NCI-H2107 treated with DMSO at 0.1 percent for 48 hours (cell line): ENCODE data around the gene WDR35.
A peak's percentile ranks its signal among the peaks of the same experiment; 100 is the strongest.

Experiments
- DNase-seq: peaks from one replicate; lab custom pipeline; 2025; ENCODE audit not compliant: unreplicated experiment; lab: John Stamatoyannopoulos, UW

Gene WDR35

DNA sequence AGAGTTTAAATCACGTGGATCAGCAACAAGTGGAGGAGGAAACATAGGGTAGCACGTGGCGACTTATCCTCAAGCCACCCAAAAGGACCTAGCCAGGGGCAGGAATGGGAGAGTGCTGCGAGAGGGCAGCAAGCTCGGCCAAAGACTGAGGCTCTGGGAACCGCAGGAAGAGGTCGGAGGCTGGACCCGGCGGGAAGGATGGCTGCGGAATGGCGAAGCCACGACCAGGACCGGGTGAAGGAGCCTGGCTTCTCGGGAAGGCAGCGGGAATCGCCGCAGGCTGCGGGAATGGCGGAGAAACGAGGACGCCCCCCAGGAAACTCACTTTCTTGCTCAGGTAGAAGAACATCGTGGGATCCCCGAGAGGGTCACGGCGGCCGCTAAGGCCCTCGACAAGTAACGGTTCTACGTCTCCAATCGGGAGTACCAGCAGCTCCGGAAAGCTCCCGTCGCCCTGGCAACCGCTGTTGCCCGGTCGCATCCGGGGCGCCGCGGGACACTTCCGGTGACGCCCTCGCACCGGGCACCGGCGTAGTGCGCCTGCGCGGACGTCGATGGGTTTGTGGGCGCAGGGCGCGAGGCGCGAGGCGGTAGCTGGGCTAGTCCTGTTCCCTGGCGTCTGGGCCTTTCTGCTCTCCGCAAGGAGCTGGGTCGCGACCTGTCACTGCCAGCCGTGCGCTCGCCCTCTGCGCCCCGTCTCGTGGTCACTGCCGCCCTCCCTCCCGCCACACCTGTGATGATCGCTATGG, at the start of gene WDR35:
WDR35 (minus strand) TSS at position 439 of the 749 bp plus-strand sequence; CDS start at position 349, 90 bp downstream.
- DNase-seq: peak; percentile 59

DNA sequence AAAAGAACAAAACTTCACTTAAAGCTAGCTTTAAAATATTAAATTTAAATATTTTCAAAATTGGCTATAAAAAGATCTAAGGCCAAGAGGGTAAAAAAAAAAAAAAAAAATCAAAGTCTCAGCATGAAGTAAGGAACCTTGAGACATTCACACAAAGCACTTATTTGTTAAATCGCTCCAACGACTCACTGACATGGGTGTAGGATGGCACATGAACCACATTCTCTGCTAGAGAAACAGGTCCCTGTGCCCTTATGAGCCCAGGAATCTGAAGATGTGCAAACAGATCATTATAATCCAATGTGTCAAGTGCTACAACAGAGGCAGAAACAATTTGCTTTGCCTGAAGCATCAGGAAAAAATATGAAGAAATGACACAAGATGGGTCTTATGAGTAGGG, 47.8 kb upstream of the WDR35 start:
- no peak for DNase-seq

DNA sequence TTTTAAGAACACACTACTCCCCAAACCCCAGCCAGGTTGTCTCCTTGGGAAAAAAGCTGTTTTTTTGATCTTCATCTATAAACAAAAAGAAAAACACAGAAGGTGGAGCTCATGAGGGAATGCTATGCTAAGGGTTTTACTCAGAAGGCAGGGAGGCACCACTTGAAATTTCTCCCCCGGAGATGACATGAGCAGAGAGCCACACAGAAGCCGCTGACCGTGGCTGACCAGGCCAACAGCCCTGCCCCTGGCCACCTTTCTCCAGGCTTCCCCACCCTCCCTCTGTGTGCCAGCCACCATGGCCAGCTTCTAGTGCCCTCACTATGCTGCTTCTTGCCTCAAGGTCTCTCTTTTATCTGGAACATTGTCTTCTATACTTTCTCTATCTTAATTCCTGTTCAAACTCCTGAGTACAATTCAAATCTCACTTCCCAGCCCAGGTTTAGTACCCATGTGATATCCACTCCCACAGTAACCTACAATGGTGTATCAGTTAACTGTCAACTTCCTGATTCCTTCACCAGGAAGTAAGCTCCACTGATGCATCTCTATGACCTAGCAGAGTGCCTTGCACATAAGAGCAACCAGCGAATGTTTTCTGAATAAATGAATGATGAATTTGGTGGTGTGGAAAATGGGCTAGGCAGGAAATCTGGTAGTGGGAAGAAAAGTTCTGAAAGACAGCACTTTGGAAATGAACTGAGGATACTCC, 46.2 kb upstream of the WDR35 start:
- DNase-seq: no peak

DNA sequence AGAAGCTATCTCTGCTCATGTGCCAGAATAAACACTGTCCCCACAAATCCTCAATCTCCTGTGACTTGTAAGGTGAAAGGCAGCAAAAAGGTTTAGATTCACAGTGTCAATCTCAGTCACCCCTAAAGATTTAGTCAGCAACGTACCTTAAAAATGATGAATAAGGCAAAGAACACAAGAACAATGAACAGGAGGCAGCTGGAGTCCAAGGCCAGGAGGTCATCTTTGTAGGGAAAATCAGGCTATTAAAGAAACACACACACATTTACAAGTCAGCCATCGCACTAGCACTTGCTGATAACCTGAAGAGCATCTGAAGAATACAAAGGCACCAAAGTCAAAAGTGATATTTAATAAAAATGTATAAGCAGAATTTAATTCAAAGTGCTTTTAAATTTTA, 44.9 kb upstream of the WDR35 start:
- no peak for DNase-seq

DNA sequence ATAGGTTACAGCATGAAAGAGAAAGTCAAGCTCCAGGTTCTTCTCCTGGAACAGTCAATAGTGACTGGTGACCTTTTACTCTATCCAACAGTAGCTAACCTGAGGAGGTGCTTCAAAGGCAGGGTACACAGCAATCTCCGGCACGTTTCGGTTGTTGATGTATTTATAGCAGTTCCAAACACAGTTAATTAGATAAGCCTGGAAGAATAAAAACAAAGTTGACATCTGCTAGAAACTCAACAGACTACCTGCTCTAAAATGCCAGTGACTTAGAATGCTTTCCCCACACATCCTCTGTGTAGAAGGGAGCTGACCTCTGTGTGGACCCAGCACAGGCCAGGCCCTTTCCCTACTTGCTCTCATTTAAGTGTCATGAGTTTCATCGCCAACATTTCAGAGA, 44.3 kb upstream of the WDR35 start:
- no peak for DNase-seq

DNA sequence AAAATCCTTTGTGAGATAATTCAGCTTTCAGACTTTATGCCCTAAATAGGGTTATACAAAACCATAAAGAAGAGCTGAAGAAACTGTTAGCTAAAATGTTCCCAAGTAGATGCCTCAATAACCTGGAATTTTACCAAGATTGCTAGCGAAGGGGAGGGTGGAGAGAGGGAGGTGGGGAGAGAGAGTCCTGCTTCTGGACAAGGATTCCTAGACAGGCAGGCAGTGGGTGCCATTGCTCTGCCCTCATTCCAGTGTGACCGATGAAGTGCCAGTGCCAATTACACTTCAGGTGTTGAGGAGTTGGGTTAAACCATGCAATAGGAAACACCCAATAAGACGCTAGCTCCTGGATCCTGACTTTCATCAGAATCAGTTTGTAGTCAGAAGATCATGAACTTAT, 43.4 kb upstream of the WDR35 start:
- no peak for DNase-seq

DNA sequence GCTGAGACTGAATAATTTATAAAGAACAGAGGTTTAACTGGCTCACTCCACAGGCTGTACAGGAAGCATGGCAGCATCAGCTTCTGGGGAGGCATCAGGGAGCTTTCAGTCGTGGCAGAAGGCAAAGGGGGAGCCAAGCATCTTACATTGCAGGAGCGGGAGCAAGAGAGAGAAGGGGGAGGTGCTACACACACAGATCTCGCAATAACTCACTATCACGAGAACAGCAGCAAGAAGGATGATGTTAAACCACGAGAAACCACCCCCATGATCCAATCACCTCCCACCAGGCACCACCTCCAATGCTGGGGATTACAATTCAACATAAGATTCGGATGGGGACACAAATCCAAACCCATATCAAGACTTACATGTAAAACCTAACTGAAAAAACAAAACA, 40.3 kb upstream of the WDR35 start:
- DNase-seq: no peak

DNA sequence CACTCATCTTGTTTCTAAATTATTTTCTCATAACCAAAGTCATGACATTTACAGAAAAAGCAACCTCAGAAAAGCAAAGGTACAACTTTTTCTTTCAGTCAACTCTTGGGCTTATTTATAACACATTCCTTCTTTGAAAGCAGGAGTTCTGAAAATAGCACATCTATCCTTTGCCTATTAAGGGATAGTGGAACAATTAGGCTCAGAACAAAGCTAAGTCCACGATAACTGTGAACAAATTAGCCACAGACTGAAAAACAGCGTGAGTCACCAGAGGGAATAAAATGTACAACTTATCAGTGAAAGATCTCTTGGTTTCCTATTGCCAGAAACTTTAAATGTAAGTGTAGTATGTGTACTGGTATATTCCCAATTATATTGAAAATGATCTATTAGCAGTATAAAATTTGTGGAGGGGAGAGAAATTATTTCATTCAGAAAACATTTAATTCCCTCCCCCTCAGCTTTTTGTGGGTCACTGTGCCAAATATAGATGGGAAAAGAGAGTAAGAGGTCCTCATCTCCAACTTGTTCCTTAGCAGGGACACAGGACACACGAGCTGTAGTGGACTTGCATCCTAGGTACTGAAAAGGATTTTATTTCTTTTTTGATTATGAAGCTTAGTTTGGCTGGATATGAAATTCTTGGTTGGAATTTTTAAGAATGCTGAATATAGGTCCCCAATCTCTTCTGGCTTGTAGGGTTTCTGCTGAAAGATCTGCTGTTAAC, 38.0 kb upstream of the WDR35 start:
- no peak for DNase-seq

DNA sequence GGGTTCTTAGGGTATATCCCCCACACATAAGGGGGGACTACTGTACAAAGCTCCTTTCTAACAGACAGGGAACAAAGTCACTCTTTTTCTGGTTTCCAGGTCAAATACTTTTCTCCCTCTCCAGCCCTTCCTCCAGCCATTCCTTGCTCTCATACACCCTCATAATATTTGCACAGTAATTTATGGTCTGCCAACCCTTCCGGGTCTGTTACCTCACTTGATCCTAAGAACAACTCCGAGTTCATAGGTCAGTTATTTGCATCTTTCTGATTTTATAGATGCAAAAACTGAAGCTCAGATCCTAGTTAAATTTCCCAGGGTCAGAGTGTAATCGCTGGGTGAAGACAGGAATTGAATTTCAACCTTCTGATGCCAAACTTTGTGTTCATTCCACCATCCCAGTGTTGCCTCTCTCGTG, 37.4 kb upstream of the WDR35 start:
- no peak for DNase-seq

DNA sequence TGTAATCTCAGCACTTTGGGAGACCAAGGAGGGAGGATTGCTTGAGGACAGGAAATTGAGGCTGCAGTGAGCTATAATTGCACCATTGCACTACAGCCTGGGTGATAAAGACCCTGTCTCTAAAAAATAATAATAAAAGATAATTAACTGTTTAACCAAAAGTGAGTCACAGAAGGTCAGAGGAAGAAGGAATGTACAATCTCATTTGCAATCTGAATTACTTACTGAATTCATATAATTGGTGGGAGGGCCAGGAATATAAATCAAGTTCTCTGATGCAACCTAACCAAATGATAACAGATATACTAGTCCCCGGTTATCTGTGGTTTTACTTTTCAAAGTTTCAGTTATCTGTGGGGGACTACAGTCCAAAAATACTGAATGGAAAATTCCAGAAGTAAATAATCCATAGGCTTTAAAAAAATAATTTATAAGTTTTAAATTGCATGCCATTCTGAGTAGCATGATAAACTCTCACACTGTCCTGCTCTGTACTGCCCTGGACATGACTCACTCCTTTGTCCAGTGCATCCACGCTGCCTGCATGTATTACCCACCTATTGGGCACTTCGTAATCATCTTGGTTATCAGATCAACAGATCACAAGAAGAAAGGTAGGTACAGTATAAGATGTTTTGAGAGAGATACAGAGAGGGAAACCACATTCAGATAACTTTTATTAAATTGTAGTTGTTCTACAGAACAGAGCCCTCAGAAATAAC, 35.3 kb upstream of the WDR35 start:
- DNase-seq: no peak

DNA sequence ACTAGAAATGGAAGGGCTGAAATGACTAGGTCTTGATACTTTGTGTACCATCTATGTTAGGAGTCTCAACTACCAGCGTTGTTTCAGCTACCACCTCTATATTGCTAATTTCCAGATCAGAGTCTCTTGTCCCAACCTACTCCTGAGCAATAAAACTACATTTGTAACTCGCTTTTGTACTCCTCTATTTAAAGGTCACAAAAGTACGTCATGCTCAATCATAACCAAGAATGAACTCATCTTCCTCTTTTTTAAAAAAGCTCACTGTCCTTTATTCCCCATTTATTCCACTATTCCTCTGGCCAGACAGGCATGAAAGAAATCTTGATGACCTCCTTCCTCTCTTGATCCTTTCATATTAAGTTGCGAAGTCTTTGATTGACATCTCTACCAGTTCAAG, 33.8 kb upstream of the WDR35 start:
- no peak for DNase-seq

DNA sequence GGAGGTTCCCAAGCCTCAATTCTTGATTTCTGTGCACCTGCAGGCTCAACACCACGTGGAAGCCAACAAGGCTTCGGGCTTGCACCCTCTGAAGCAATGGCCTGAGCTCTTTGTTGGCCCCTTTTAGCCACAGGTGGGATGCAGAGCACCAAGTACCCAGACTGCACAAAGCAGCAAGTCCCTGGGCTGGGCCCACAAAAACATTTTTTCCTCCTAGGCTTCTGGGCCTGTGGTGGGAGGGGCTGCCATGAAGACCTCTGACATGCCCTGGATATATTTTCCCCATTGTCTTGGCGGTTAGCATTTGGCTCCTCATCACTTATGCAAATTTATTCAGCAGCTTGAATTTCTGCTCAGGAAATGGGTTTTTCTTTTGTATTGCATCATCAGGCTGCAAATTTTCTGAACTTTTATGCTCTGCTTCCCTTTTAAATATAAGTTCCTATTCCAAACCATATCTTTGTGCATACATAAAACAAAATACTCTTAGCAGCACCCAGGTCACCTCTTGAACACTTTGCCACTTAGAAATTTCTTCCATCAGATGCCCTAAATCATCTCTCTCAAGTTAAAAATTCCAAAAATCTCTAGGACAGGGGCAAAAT, 31.6 kb upstream of the WDR35 start:
- no peak for DNase-seq

DNA sequence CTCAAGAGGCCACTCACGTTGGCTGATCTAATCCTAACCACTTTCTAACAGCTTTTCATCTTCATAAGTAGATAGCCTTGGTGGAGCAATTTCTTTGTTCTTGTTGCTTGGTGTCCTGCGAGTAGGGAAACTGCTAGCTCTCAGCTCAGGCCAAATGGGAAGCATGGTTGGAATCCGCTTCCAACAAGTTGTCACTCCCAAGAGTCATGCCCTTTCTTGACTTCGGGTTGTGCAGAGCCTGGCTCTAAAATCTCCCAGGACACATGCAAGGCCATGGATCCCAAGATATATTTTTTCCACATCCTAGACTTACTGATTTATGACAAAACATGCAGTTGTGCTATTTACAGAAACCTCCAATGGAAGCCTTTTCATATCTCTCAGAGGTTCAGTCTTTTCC, 29.8 kb upstream of the WDR35 start:
- DNase-seq: no peak

DNA sequence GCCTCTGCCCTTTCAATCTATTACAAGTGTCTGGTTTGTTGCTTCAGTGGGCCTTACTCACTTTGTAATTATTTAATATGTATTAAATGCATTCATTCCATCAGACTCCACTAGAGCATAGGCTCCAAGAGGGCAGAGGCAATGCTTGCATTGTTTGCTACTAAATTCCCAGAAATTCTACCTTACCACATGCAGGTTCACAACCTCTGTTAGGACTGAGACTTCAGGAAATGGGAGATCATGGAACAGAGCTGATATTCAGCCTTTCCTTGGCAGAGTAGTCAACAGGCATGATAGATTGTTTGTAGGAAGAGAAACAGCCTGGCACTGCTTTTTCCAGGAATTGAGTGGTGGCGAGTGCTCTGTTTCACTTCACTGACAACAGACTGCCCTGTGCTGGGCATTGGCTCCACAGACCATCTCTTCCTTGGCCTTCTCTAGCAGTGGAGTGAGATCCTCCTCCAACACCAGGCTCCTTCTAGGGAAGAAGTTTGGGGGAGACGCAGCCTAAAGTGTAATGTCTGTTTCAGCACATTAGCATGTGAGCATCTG, 28.8 kb upstream of the WDR35 start:
- DNase-seq: no peak

DNA sequence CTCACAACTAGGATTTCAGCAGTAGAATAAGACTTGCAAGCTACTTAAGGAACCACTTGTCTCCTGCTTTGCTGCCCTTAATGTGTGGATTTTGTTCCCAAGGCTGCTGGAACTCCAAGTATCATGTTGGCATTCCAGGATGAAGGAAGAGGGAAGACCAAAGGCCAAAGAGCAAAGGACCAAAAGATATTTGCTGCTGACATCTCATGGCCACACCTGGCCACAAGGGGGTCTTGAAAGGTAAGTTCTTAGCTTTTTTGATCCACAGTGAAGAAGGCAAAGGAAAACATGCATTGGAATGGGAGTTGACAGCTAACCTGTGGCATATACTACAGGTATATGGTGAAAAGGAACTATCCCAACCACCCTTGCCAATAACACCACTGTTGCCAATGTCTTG, 26.4 kb upstream of the WDR35 start:
- no peak for DNase-seq

DNA sequence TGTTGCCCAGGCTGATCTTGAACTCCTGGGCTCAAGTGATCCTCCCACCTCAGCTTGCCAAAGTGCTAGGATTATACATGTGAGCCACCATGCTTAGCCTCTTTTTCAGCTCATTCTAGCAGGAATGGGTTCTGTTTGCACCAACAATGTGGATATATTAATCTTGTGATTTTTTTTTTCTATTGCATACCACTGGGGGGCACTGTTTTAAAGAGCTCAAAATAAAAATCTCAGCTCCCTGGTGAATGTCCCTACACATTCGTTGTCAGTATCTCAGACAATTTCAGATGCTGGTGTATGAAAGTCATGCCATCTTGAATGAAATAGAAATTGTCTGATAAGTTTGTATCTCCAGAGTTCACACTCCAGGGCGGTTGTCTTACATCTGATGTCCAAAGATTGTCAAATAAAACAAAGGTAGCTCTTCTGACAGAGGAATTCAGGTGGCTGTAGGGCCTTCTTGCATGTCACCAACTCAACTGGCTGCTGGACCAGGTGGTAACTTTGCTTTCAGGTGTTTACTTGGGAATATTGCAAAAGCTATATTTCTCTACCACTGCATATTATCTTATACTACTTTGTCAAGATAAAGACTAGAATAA, 25.7 kb upstream of the WDR35 start:
- peak; percentile 23 for DNase-seq

DNA sequence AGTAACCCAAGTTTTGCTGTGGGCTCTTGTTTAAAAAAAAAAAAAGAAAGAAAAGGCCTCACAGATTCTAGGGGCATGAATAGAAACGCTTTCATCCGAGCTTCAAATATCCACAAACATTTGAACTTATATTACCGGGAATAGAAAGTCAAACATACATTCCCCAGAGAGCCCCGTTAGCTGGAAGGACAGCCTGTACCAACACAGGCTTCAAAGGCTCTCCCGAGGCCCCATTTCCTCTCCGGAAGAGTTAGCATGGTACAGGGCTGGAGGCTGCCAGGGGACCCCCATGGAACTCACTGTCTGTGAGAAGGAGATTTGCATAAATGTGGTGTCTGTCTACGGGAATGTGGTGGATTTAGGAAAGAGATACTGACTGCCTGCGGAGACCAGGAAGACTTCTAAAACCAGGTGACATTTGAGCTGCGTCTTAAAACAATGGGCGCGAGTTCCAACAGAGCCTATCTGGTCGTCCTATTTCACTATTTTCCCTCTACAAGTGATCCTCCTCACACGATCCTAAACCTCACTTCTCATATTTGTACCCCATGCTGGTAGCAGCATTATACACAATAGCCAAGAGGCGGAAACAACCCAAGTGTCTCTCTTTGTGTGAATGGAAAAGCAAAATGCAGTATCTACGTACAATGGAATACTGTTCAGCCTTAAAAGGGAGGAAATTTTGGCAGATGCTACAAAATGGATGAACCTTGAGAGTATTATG, 23.4 kb upstream of the WDR35 start:
- DNase-seq: peak; percentile 33

DNA sequence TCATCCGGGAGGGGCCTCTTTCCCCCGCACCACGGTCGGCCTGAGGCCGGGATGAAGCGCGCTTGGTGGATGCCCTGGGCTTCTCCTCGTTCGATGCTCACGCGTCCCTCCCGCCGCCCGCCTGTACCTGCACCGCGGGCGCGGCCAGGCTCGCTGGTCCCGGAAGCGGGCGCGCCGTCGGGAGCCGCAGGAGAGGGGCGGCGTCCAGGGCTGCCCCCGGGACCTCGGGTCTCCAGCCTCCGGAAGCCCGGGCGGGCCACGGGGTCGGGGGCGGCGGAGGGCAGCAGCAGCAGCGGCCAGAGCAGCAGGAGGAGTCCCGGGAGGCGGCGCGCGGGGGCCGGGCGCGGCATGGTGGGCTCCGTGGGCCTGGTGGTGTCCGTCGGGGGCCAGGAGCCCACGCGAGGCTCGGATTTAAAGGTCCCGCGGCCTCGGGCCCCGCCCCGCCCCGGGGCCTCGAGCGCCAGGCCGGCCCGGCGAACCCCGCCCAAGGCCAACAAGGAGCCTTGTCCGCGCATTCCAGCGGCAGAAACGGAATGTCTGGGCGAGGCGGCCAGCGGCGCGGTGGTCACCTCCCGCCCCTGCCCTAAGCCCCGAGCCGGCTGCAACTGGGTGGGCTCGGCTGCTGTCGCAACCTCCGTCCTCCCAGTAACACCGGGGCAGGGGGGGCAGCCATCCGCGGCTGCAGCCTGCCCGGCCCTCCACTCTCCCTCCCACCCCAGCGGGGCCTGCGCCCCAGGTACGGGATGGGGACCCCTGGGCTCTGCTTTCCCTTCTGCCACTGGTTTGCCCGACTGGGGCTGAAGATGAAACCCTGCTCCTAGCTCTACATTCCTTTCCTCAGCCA, 22.6 kb upstream of the WDR35 start, which contains the start of gene MATN3:
MATN3 (minus strand) TSS at position 387 of the 844 bp plus-strand sequence; CDS start at position 350, 37 bp downstream.
- no peak for DNase-seq

DNA sequence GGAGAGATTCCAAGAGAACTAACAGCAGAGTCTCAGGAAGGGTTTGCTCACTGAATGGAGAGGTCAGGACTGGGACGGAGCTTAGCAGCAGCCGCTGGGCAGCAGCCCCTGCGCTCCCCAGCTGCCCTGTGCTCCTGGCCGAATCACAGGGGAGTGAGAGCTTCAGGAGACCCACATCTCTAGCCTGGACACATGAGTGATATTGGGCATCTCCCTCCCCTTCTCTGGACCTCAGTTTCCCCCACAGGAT, 22.1 kb upstream of the WDR35 start:
- DNase-seq: no peak
